ENCODE data around the gene CRYGN.

The CRYGN gene

DNA sequence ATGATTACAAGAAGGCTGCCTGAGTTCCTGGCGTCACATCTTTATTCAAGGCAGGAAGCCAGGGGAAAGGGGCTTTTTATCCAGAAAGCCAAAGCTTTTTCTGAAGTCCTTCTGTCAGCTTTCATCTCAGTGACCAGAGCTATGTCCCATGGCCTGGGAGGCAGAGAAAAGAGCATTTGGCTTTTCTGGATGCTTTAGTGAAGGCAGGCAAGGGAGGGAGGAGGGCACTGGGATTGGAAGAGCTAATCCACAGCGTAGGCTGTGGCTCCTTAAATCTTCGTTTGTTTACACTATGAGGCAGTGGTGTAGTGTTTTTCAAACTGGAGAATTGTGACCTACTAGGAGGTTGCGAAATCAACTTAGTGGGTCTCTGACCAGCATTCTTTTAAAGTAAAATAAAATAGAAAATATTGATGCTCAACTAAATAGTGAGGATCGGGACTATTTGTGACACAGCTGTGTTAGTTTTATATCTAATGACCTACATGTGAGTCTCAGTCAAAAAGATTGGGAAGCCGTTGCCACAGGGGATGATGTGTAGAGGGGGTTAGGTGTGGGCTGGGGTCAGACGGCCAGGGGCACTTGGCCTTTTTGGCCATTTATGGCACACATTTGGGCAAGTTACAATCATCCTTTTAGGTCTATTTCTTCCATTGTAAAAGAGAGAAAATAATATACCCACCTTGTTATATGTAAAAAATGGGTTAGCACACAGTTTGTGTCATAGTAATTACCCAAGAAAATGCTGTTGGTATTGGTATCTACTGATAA lies 14.1 kb downstream of the CRYGN start:
- no peak for DNase-seq

DNA sequence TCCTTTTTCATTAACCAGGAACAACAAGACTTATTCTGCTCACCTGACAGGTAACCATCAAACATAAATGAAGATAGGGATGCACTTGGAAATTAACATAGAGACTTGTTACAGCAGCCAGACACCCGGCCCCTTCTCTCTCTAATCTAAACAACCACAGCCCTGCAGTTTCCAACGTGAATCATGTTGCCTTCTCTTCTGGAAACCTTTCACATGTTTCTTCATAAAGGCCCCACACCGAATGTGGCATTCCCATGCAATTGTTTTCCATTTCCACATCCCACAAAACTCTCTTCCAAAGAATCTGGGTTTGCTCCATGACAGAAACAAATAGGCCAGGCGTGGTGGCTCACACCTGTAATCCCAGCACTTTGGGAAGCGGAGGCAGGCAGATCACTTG lies 15.1 kb downstream of the CRYGN start:
- DNase-seq, result no peak

GRCh38 chr7:151423936-151424335 lies 16.0 kb downstream of the CRYGN start:
- no peak for DNase-seq

- no peak for DNase-seq
Observed at GRCh38 chr7:151423226-151423625, 16.7 kb downstream of the CRYGN start.

DNA sequence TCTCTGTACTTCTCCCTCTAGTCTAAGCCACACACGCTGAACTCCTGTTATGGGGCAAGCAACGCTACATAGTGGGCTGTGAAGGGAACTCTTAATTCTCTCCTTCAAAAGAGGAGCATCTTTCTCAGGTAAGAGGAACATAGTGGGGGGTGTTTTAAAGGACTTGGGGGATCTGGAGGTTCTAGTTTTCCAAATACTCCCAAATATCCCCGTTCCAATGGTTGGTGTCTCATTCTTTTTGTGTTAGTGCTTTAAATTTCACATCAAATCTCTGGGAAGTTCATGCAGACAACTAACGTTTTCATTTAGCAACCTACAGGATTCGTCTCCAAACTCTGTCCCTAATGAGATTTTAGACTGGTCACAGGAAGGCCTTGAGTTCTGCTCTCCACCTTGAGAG lies 17.7 kb downstream of the CRYGN start:
- no peak for DNase-seq

DNA sequence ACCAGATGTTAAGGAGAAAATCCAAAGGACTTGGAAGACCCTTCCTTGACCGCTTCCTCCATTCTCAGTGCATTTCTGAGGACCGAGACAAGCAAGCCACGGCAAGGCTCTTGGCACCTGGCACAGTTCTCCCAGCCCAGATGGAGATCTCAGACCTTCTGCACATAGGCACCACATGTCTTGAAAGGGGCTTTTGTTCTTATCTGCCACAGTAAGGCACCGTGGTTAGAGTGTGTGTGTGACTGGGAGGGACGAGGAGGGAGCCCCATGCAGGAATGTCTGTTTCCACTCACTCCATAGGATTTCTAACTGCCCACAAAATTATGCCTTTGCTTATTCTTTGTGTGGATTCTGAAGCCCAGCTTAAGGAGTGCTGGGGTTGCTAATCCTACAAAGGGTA lies 19.8 kb downstream of the CRYGN start:
- DNase-seq, result no peak

- no peak for DNase-seq
Observed at GRCh38 chr7:151416941-151417315, 23.0 kb downstream of the CRYGN start.

GRCh38 chr7:151416112-151416940 lies 23.6 kb downstream of the CRYGN start:
- no peak for DNase-seq

- no peak for DNase-seq
Observed at GRCh38 chr7:151415375-151416105, 24.4 kb downstream of the CRYGN start.

- no peak for DNase-seq
Observed at GRCh38 chr7:151413241-151413640, 26.7 kb downstream of the CRYGN start.

GRCh38 chr7:151412318-151412717 lies 27.6 kb downstream of the CRYGN start:
- no peak for DNase-seq

GRCh38 chr7:151411551-151411950 lies 28.4 kb downstream of the CRYGN start:
- no peak for DNase-seq

- no peak for DNase-seq
Observed at GRCh38 chr7:151410405-151411390, 29.2 kb downstream of the CRYGN start.

DNA sequence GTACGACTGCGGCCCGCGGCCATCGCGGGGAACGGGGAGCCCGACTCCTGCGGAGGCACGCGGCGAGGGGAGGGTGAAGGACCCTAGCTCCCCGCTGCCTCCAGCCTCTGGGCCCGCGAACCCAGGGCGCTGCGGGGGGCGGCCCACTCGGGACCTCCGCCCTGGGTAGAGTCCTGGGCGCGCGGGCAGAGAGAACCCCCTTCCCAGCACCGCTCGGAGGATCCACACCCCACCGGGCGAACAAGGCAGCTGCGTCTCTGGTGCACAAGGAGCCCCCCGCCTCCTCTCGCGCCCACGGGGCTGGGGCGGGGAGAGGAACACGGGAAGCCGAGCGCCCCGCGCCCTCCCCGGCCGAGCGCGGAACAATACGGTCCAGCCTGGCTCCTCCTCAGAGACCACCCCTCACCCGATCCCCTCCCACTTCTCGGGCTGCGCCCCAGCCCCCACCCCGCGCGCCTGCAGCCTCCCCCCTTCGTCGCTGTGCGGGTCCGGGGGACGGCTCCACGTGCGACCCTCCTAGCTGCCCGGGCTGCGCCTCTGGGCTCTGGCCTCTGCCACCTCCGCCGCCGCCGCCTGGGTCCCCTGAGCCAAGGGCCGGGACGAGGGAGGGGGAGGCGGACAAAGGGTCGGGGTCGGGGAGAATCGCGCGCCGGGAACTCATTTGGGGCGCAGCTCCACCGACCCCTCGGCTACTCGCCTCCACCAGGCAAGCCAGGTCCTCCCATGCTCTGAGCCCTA lies 30.1 kb downstream of the CRYGN start, which contains the start of gene WDR86:
TSS of gene WDR86 (minus strand) at position 372 of the 738 bp plus-strand sequence. CDS start 449 bp downstream, outside the sequence.
- no peak for DNase-seq

DNA sequence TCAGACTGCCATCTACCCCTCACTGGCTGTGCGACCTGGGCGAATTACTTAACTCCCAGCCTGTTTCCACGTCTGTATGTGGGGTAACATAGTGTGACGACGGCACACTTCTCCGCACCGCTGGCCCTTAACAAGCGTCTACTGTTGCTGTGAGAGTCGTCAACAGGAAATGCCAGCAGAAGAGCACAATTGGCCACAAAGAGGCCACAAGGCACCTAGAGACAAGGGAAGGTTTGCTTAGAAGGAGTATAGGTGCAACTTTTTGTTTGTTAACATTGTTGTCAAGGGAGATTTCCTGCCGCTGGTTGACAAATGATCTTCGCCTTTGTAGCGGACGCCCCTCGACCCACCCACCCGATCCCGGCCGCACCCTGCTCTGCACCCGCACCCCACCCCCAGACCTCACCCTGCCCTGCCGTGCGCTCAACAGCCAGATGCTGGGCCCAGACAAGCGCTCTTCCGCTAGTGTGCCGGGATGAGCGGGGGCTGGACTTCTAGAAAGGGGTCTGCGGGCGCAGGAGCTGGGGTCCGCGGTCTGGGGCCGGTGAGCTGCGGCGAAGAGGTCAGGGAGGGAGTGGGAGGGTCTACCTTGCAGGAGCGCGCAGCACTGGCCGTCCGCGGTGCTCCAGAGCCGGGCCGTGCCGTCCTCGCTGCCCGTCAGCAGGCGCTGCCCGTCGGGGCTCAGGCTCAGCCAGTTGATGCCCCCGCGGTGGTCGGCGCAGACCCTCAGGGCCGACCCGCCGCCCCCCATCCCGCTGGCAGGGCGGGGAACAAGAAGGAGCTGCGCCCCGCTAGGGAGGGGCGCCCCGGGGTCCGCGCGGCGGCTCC lies 30.9 kb downstream of the CRYGN start:
- no peak for DNase-seq

GRCh38 chr7:151408498-151408838 lies 31.5 kb downstream of the CRYGN start:
- no peak for DNase-seq

DNA sequence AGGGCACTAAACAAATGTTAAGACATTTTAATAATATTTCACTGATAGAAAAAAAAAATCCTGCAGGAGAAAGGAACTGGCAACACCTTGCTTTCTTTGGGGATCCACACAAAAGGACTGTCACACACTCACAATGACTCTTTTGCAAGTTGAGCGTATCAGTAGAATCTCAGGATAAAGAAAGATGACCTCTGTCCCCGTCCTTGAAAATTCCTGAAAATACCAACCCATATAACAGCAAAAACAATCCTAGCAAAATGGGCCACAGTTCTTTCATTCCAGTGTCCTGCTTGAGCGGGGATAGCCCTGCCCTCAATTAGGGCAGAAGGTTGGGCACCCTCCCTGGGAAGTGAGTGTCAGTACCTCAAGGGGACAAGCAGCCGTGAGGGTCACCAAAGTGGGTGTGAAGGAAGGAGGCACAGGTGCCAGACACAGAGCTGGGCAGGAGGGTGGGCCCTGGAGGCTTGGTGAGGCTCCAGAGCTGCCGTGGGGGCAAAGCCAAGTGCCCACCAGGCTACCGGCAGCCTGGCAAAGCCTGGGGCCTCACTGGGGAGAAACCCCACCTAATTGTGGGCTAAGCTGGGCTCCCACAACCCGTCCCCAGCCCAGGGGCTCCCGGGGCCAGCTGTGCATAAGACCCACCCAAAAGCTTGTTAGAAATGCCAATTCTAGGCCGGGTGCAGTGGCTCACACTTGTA lies 32.9 kb downstream of the CRYGN start:
- no peak for DNase-seq

DNA sequence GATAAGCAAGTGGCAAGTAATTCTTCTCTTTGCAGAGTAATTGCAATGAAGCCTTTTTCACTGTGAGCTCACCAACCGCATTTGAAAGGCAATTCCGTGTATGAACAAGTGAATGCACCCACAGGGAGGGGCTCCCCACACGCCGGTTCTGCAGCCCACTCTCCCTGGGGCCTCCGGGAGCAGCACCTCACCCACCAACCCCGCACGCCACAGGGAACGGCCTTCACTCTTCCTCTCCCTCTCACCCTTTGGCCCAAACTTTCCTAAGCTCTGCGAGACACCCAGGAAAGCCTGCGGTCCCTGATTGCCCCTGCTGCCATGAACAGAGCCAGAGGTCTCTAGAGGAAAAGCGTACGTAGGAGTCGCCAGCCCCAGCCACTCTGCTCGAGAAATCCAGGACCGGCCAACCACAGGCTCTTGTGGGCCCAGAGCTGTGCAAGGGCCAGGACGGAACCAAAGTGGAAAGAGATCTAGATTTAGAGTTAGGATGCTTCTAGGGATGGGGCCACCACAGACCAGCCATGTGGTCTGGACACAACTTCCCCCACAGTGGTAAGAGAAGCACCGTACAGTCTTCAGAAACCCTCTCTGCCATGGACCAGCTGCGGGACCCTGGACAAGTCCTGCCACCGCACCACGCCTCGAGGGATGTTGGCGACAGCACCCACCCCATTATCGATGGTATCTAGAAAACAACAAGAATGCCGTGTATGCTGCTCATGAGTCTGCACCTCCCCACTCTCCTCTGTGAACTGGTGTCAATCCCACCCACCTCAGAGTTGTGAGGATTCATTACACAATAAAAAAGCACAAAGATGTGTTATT lies 33.7 kb downstream of the CRYGN start:
- DNase-seq, result no peak

- no peak for DNase-seq
Observed at GRCh38 chr7:151405588-151405987, 34.4 kb downstream of the CRYGN start.

All from NCI-H1048 (cell line).